ENCODE measurements around the gene DMRTB1. TPM values are rescaled to one million over a fixed set of nuclear protein-coding genes. Genes with fewer than 3 reads are reported as not detected.

DMRTB1 gene
- total RNA-seq, 6 donors from 2014 or later = not detected

GRCh38 chr1:53499257-53500203, 40.3 kb downstream of the DMRTB1 start:
- 75 to 85% methylated on average over 12 to 19 of the region's 20 CpGs for WGBS, 2 donors
- no peaks in the 10 kb centered on the region for H3K27me3 ChIP-seq
- no peaks in the 10 kb centered on the region for H3K36me3 ChIP-seq
- no peak overlapping the region for H3K4me3 ChIP-seq
- H3K27ac ChIP-seq = no peak overlapping the region
- ATAC-seq (ENCODE audit: low FRiP score in 2 of 2) (no peak), DNase-seq (no peak)
- no peaks in the 10 kb centered on the region for H3K9me3 ChIP-seq
- no peaks in the 10 kb centered on the region for H3K4me1 ChIP-seq
- TF ChIP-seq POLR2A (IDR thresholded peaks at IDR 0.05) (no peak), POLR2AphosphoS5 (IDR thresholded peaks at IDR 0.05) (no peak), EP300 (IDR thresholded peaks at IDR 0.05) (no peak)
- TF ChIP-seq, protein P1, sequence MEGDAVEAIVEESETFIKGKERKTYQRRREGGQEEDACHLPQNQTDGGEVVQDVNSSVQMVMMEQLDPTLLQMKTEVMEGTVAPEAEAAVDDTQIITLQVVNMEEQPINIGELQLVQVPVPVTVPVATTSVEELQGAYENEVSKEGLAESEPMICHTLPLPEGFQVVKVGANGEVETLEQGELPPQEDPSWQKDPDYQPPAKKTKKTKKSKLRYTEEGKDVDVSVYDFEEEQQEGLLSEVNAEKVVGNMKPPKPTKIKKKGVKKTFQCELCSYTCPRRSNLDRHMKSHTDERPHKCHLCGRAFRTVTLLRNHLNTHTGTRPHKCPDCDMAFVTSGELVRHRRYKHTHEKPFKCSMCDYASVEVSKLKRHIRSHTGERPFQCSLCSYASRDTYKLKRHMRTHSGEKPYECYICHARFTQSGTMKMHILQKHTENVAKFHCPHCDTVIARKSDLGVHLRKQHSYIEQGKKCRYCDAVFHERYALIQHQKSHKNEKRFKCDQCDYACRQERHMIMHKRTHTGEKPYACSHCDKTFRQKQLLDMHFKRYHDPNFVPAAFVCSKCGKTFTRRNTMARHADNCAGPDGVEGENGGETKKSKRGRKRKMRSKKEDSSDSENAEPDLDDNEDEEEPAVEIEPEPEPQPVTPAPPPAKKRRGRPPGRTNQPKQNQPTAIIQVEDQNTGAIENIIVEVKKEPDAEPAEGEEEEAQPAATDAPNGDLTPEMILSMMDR (IDR thresholded peaks at IDR 0.05) = no peak

DNA sequence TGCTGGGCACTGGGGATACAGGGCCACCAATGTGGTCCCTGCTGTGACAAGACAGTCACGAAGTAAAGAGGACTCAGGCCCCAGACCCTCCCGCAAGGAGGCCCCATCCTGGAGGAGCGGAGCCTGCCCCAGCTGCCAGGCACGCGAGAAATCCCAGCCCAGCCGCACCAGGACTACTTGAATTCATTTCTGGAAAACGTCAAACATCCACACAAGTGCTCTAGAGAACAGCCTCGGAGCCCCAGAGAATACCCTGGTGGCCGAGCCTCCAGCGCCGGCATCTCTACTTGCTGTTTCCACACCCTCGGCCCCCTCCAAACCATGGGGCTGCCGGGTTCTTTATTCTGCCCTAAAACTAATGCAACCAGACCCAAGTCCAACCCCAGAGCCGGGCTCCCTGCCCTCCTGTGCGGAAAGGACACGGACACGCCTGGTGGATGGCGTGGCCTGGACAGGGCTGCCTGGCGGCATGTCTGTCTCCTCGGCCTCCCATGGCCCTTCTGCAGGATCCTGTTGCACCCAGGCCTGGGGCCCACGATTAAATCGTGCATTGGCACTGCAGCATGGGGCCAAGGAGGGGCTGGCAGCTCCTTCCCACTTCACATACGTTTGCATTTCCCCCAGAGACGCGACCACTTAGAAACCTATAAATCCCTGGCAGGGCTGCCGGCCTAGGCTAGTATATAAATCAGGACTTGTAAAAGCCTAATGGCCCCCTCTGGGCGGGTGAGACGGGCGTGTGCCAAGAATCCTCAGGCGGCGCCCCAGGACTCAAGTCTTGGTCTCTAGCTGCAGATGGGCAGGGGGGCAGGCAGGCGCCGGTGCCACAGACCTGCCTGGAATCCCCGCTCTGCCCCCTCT, 41.2 kb downstream of the DMRTB1 start:
- ATAC-seq (ENCODE audit: low FRiP score in 2 of 2) (no peak), DNase-seq (no peak)
- TF ChIP-seq EP300 (IDR thresholded peaks at IDR 0.05) (no peak), POLR2A (IDR thresholded peaks at IDR 0.05) (no peak), POLR2AphosphoS5 (IDR thresholded peaks at IDR 0.05) (no peak)
- TF ChIP-seq, protein P1 (IDR thresholded peaks at IDR 0.05) = no peak
- no peaks in the 10 kb centered on the region for H3K36me3 ChIP-seq
- no peak overlapping the region for H3K27ac ChIP-seq
- no peaks in the 10 kb centered on the region for H3K27me3 ChIP-seq
- no peaks in the 10 kb centered on the region for H3K9me3 ChIP-seq
- H3K4me3 ChIP-seq = no peak overlapping the region
- 70 to 81% methylated on average over 30 to 34 of the region's 34 CpGs for WGBS, 2 donors
- no peaks in the 10 kb centered on the region for H3K4me1 ChIP-seq

GRCh38 chr1:53501065-53502005, 42.1 kb downstream of the DMRTB1 start:
- TF ChIP-seq EP300 (IDR thresholded peaks at IDR 0.05) (no peak), POLR2AphosphoS5 (IDR thresholded peaks at IDR 0.05) (no peak), POLR2A (IDR thresholded peaks at IDR 0.05) (no peak)
- TF ChIP-seq, protein P1 (IDR thresholded peaks at IDR 0.05) = no peak
- no peaks in the 10 kb centered on the region for H3K36me3 ChIP-seq
- WGBS, 2 donors = 67 to 74% methylated on average over 1 to 21 of the region's 21 CpGs

GRCh38 chr1:53502641-53503432, 43.6 kb downstream of the DMRTB1 start:
- DNase-seq (no peak), ATAC-seq (ENCODE audit: low FRiP score in 2 of 2) (no peak)
- Histone ChIP-seq H3K27ac (no peak overlapping the region), H3K4me3 (no peak overlapping the region), H3K27me3 (no peaks in the 10 kb centered on the region), H3K36me3 (no peaks in the 10 kb centered on the region), H3K4me1 (no peaks in the 10 kb centered on the region), H3K9me3 (no peaks in the 10 kb centered on the region)
- 53 to 87% methylated on average over 3 to 5 of the region's 7 CpGs for WGBS, 2 donors
- no peak for TF ChIP-seq POLR2AphosphoS5 (IDR thresholded peaks at IDR 0.05)

More at GRCh38 chr1:53501065-53502005, 42.1 kb downstream of the DMRTB1 start:
- no peak overlapping the region for H3K27ac ChIP-seq
- no peaks in the 10 kb centered on the region for H3K4me1 ChIP-seq
- no peak overlapping the region for H3K4me3 ChIP-seq
- no peaks in the 10 kb centered on the region for H3K27me3 ChIP-seq
- H3K9me3 ChIP-seq = no peaks in the 10 kb centered on the region
- DNase-seq (no peak), ATAC-seq (ENCODE audit: low FRiP score in 2 of 2) (no peak)

All from upper lobe of left lung (tissue), 6 donors.